ENCODE measurements around the gene LIMA1. TPM values are rescaled to one million over a fixed set of nuclear protein-coding genes. Genes with fewer than 3 reads are reported as not detected.
"Not testable (repeated sequence)": the region's sequence is repeated elsewhere in the genome, so short reads cannot be mapped to it uniquely, and the experiment has no call there.

Gene LIMA1
- 100 to 1,000 TPM; 109 to 218 (median 145) TPM for polyA plus RNA-seq (ENCODE audit: insufficient read length in 12 of 12)
- long read RNA-seq, donor 1, transcript LIMA1-215 (8 exons, 3,254 nt): minor isoform, 7 of 133 reads
- long read RNA-seq, donor 1, transcript LIMA1-201 (11 exons, 3,706 nt): major isoform, 17 of 133 reads
- long read RNA-seq, donor 1, partial matches to known transcripts: 99 of 133 reads
- long read RNA-seq, donor 1, other reads (novel, unspliced or antisense): 0 of 133 reads
- long read RNA-seq, donor 2, transcript LIMA1-215 (8 exons, 3,254 nt): major isoform, 13 of 24 reads
- long read RNA-seq, donor 2, partial matches to known transcripts: 0 of 24 reads
- long read RNA-seq, donor 2, other reads (novel, unspliced or antisense): 0 of 24 reads
- long read RNA-seq, donor 3, transcript LIMA1-215 (8 exons, 3,254 nt): major isoform, 11 of 30 reads
- long read RNA-seq, donor 3, partial matches to known transcripts: 10 of 30 reads
- long read RNA-seq, donor 3, other reads (novel, unspliced or antisense): 0 of 30 reads
- long read RNA-seq, donor 4, partial matches to known transcripts: 0 of 11 reads
- long read RNA-seq, donor 4, other reads (novel, unspliced or antisense): 0 of 11 reads
- long read RNA-seq, donor 5: 0 reads
- long read RNA-seq, donor 6, transcript LIMA1-215 (8 exons, 3,254 nt): major isoform, 9 of 22 reads
- long read RNA-seq, donor 6, partial matches to known transcripts: 5 of 22 reads
- long read RNA-seq, donor 6, other reads (novel, unspliced or antisense): 0 of 22 reads
- long read RNA-seq, donor 7, transcript LIMA1-215 (8 exons, 3,254 nt): major isoform, 9 of 19 reads
- long read RNA-seq, donor 7, partial matches to known transcripts: 5 of 19 reads
- long read RNA-seq, donor 7, other reads (novel, unspliced or antisense): 0 of 19 reads
- long read RNA-seq, donor 8, transcript LIMA1-215 (8 exons, 3,254 nt): major isoform, 14 of 49 reads
- long read RNA-seq, donor 8, partial matches to known transcripts: 26 of 49 reads
- long read RNA-seq, donor 8, other reads (novel, unspliced or antisense): 0 of 49 reads
- long read RNA-seq, donor 9, partial matches to known transcripts: 0 of 7 reads
- long read RNA-seq, donor 9, other reads (novel, unspliced or antisense): 0 of 7 reads
- long read RNA-seq, donor 10, transcript LIMA1-215 (8 exons, 3,254 nt): major isoform, 15 of 54 reads
- long read RNA-seq, donor 10, partial matches to known transcripts: 30 of 54 reads
- long read RNA-seq, donor 10, other reads (novel, unspliced or antisense): 0 of 54 reads
- long read RNA-seq, donor 11, transcript LIMA1-215 (8 exons, 3,254 nt): major isoform, 22 of 27 reads
- long read RNA-seq, donor 11, partial matches to known transcripts: 0 of 27 reads
- long read RNA-seq, donor 11, other reads (novel, unspliced or antisense): 0 of 27 reads

DNA sequence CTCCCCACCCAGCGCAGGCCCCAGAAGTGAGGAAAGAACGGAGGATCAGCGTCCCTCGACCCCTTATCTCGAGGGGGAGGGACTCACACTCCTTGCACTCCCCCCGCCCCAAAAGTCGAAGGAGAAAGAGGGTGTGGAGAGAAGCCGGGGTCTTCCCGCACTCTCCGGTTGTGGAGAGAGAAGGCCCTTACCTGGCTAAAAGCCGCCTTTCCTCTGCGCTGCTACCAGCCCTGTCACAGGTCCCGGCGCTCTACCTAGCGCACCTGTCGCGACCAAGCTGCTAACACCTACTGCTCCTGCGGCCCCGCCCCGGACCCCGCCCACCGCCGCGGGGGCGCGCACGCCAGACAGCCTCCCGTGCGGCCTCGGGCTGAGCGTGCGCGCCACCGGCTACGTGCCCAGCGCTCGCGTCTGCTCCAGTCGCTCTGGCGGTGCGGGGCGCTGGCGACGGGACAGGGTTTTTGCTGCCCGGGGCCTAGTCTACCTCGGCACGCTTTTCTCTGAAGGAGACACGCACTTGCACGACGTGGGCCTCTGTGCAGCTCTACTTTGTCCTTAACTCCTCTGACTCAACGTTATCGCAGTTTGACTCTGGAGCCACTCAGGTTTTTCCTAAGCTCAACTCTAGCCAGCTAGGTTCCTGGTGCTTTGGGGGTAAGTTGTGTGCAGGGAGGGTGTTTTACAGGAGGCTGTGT is at the start of gene LIMA1:
Gene LIMA1 (minus strand): TSS at position 292 of the 695 bp plus-strand sequence. CDS start 34,769 bp downstream, outside the sequence.
- DNase-seq: peak; percentile 89

DNA sequence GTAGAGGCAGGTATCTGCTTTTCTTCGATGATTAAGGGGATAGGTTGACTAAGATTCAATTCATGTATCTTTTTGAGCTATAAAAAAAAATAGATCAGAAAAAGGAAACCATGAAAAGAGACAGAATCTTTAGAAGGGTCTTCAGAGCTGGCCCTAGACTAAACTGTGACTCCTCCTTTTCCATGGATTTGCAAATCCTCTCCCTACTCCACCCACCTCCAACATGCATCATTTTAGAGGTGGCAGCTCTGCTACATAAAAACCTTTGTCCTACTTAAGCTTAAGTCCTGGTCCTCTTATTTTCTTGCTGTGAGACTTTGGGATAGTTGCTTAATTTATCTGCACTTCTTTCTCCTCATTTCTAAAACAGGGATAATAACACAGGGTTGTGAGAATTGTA is 48.4 kb upstream of the LIMA1 start:
- DNase-seq: no peak

DNA sequence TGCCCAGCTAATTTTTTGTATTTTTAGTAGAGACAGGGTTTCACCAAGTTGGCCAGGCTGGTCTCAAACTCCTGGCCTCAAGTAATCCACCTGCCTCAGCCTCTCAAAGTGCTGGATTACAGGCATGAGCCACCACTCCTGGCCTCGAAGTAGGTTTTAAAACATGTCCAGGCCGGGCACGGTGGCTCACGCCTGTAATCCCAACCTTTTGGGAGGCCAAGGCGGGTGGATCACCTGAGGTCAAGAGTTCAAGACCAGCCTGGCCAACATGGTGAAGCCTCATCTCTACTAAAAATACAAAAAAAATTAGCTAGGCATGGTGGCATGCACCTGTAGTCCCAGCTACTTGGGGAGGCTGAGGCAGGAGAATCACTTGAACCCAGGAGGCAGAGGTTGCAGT is 45.3 kb upstream of the LIMA1 start:
- DNase-seq: not testable (repeated sequence)

DNA sequence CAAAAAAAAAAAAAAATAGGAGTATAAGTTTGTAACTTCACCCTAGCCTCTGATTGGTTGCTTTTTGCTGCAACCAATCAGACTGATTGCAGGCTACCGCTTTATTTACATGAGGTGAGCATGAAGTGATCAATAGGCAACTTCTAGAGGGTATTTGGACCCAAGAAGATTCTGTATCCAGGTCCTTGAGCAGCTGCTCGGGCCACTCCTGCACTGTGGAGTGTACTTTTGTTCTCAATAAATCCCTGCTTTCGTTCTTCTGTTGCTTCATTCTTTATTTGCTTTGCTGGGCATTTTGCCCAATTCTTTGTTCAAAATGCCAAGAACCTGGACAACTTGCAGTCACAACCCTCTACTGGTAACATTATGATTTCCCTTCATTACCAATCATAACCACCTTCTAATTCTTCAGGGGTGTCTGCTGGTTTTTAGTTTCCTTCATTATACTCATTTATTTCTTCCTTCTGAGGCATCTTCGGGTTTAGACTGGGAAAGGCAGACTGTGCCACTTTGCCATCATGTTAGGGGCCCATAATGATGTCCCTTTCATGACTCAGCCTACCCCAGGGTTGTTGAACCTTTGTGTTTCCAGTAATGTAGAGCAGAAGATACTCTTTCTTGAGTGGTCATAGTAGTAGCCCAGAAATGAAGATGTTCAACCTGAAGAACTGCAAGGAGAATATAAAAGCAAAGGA is 43.4 kb upstream of the LIMA1 start:
- no peak for DNase-seq

DNA sequence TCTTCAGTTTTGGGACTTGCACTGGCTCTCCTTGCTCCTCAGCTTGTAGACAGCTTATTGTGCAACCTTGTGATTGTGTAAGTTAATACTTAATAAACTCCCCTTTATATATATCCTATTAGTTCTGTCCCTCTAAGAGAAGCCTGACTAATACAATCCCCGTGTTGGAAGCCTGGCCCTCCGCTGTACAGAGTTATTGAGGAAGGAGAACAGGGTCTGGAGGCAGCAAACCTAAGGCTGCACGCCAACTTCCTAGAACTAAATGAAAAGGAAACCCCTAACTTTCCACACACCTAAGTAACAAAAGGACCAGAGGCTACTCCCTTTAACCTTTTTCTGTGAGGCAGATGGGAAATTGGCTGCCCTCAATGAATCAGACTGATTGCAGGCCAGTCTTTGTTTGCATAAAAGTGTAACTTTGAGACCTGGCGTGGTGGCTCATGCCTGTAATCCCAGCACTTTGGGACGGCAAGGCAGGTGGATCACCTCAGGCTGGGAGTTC is 42.6 kb upstream of the LIMA1 start:
- no peak for DNase-seq

DNA sequence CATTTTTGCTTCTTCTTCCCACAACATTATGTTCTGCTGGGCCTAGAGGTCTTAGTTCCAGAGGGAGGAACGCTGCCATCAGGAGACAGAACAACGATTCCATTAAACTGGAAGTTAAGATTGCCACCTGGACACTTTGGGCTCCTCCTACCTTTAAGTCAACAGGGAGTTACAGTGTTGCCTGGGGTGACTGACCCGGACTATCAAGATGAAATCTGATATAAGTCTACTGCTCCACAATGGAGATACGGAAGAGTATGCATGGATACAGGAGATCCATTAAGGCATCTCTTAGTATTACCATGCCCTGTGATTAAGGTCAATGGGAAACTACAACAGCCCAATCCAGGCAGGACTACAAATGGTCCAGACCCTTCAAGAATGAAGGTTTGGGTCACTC is 41.5 kb upstream of the LIMA1 start:
- not testable (repeated sequence) for DNase-seq

DNA sequence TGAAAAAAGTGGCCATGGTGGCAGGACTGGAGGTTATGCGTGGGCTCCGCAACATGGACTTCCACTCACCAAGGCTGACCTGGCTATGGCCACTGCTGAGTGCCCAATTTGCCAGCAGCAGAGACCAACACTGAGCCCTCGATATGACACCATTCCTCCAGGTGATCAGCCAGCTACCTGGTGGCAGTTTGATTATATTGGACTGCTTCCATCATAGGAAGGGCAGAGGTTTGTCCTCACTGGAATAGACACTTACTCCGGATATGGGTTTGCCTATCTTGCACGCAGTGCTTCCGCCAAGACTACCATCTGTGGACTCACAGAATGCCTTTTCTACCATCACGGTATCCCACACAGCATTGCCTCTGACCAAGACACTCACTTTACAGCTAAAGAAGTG is 40.8 kb upstream of the LIMA1 start:
- DNase-seq: not testable (repeated sequence)

DNA sequence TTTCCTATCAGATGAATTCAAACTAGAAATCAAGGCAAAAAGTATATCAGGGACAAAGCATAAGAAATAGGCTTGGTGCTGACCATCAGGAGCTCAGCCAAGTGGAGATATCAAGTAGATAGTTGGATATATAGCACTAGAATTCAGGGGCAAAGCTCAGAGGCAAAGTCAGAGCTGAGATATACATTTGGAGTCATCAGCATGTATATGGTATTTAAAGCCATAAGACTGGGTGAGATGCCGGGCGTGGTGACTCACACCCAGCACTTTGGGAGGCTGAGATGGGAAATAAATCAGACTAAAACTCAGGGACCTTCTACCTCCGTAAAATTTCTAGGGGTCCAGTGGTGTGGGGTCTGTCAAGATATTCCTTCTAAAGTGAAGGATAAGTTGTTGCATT is 38.9 kb upstream of the LIMA1 start:
- no peak for DNase-seq

DNA sequence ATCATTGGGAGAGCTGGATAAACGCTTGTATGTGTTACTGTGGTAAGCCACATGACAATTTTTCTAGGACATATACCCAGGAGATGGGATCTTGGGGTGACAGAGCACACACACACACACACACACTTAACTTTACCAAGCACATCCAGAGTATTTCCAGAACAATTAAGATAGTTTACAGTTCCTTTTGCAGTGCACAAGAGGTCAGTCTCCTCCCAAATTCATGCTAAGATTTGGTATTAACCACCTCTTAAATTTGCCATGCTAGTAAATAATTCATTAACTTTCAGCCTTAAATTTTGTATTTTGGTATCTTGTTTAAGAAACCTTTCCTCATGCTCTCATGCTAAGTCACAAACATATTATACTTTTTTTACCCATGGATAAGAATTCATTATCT is 33.9 kb upstream of the LIMA1 start:
- no peak for DNase-seq

DNA sequence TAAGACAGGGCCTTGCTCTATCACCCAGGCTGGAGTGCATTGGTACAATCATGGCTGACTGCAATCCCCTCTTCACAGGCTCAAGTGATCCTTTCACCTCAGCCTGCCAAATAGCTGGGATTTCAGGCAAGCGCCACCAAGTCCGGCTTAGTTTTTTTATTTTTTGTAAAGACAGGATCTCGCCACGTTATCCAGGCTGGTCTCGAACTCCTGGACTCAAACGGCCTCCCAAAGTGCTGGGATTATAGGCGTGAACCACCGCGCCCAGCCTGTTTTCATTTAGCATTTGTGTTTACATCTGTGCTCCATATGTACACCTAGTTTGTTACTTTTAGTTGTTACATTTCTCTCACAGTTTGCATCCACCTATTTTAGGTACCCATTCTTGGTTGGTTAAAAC is 32.5 kb upstream of the LIMA1 start:
- DNase-seq: no peak

DNA sequence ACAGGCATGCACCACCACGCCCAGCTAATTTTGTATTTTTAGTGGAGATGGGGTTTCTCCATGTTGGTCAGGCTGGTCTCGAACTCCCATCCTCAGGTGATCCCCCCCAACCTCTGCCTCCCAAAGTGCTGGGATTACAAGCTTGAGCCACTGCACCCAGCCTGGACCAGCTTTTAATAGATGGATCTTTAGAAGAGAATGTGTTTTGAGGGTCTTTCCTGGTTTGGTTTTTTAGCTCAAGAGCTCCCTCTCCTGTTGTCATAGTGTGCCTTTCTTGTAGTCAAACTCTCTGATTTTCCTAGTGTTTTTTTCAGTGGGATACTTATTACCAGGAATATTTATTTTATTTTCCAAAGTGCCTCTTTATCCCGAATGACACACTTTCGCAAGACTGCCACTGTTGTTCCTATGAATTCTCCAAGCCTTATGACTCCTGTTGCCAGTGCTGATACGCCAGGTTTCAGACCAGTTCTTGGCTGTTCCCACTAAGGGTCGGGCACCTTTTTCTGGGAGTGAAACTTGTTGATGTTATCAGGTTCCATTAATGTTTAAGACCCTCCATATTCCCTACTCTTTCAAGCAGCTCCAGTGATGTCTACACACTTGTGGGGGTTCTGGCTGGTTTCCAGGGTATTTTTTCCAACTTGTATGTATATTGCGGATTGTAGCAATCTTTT is 31.5 kb upstream of the LIMA1 start:
- DNase-seq: peak; percentile 62

DNA sequence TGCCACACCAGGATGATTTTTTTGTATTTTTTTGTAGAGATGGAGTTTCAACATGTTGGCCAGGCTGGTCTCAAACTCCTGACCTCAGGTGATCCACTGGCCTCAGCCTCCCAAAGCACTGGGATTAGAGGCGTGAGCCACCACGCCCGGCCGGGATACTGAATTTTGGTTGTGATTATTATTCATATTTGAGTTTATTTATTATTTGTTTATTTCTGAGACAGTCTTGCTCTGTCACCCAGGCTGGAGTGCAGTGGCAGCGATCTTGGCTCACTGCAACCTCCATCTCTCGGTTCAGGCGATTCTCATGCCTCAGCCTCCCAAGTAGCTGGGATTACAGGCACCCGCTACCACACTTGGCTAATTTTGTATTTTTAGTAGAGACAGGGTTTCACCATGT is 30.7 kb upstream of the LIMA1 start:
- not testable (repeated sequence) for DNase-seq

DNA sequence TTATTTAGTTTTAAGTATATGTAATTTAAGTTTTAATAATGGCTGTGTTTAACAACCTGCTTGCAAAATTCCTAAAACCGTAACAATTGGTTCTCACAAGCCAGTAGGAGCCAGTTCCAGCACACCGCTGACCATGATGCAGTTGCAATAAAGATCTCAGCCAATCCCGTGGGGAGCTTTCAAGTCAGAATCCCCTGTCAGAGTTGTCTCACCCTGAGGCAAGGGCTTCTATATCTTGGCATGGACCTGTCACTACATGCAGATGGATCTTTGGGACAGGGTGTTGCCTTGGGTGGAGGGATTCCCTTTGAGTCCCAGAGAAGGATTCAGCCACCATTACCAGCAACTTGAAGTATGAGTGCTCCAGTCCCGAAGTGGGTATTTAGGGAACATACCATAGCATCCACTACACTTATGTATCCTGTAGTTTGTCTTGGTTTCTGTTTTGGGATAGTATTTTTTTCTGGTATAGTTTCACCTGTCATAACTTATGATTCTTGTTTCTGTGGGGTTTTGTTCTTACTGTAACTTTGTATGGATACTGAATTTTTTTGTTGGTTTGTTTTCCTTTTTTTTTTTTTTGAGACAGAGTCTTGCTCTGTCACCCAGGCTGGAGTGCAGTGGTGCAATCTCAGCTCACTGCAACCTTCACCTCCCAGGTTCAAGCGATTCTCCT is 30.1 kb upstream of the LIMA1 start:
- no peak for DNase-seq

DNA sequence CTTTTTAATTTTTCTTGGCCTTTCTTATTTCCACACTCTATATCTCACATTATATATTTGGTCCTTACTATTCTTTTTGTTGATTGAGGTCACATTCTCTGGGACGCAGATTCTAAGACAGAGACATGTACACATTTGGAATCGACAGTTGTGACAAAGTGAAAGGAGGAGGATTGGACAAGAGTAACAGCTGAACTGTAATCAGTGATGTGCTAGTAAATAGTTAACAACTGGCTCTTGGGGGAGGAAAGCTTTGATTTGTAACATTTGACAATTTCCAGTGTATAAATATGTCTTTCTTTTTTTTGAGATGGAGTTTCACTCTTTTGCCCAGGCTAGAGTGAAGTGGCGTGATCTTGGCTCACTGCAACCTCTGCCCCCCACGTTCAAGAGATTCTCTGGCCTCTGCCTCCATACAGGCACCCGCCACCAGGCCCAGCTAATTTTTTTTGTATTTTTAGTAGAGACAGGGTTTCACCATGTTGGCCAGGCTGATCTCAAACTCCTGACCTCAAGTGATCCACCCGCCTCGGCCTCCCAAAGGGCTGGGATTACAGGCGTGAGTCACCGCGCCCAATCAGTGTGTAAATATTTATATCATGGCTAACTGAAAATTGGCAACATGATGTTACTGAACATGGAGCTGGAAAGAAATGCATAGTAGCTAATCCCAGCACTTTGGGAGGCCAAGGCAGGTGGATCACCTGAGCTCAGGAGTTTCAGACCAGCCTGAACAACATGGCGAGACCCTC is 28.7 kb upstream of the LIMA1 start:
- not testable (repeated sequence) for DNase-seq

DNA sequence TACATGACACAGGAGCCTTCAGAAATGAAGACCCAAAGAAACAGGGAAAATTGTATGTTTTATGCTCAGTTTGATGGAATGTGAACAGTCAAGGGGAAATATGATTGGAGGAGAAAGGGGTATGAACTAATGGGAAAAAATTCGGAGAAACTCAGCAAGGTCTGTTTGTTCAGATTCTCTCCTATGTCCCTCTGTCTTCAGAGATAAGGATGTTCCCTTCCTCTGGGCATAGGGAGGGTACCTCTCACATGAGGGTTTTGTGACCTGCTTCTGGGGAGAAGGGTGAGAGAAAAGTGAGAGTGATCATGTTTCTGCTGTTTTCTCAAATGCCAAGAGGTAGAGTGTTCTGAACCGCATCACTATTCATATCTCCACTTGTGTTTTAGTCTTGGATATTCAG is 26.6 kb upstream of the LIMA1 start:
- no peak for DNase-seq

DNA sequence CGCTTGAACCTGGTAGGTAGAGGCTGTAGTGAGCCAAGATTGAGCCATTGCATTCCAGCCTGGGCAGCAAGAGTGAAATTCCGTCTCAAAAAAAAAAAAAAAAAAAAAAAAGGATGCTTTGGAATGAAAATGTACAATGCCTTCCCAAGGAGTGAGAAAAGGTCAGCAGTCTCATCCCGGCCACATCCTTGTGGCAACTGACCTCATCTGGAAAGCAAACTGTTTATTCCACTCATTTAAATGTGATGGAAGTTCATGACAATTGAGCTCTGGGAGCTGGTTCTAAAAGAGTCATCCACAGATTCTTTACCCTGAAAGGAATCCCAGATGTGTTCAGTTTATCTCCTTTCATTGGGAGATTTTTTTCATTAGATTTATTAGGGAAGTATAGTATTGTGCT is 19.4 kb upstream of the LIMA1 start:
- peak; percentile 15 for DNase-seq

DNA sequence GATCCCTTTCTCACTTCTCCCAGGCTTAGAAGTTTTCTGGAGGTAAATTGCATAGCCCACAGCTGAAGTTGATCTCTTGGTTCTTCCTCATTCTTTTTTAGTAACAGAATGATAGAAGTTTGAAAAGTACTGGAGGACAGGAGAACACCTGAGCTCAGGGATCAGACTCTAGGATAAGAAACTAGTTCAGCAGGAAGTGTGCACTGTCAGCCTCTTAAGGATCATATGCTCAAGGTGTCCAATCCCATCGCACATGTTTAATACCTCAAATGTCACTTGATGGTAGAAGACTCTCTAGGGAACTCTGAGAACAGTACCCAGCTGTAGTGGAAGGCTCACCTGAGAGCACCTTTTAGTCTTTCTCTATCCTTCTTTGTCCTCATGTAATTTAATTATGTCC is 14.7 kb upstream of the LIMA1 start:
- no peak for DNase-seq

DNA sequence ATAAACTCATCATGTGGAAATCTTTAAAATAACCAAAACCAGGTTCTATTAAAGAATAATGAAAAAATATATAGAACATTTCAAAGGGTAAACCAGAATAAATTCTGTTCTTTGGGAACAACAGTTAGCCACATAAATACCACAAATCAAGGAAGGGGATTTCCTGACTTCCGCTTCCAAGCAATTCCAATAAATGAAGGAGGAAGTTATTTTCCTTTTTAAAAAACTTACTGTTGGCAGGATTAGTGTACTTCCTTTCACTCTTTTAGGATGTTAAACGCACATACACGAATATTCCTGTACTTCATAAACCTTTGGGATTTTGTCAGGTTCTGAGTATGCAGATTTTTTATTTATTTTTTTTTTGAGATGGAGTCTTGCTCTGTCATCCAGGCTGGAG is 13.7 kb upstream of the LIMA1 start:
- peak; percentile 10 for DNase-seq
